HCT116 (cell line): ENCODE results near the gene EIF4G3. TPM values are rescaled to one million over a fixed set of nuclear protein-coding genes. Genes with fewer than 3 reads are reported as not detected.

Experiments used
- ATAC-seq: fragments of 200-7000 bp; cut with Tn5 transposase; 2 replicates; pipeline ENCODE4 v1.9.1; 2020; ENCODE audit warnings: mild to moderate bottlenecking, moderate library complexity
- BruUV-seq: library from RNA; stranded (reverse); fragments of 400-500 nt; replicated peaks from 2 replicates; lab custom pipeline; 2021; lab: Mats Ljungman, UMichigan
- CTCF ChIA-PET: fragments of 300-600 bp; sonication (Branson Sonifier 250); formaldehyde crosslinking; loops from one replicate; lab custom pipeline; 2021; ENCODE audit warnings: antibody characterized with exemption; lab: Charles Lee
- POLR2A ChIA-PET: fragments of 300-600, 350-600 bp; sonication (Branson Sonifier 250); formaldehyde crosslinking; loops from one replicate; lab custom pipeline; 2021; ENCODE audit warnings: antibody characterized with exemption; lab: Charles Lee
- RAD21 ChIA-PET, 2 experiments: fragments of 300-600 bp; sonication (Branson Sonifier 250); formaldehyde crosslinking; loops; one replicate each; lab custom pipeline; 2023; ENCODE audit warnings: low total read pairs in 2 of 2; ENCODE audit not compliant: uncharacterized antibody in 2 of 2, unreplicated experiment in 2 of 2, low non-redundant PET in 1 of 2; lab: Charles Lee
- DNase-seq: peaks from one replicate; pipeline ENCODE4 v3.0.0-alpha.2; 2010; ENCODE audit warnings: low read depth, low spot score
- H2AFZ ChIP-seq: fragments of 200-600 bp; shearing (Covaris generic), sonication (generic); 2 replicates; pipeline ENCODE4 v1.6.1; 2017; ENCODE audit warnings: low read depth, mixed run types, mixed read lengths, antibody characterized with exemption, low read length; ENCODE audit not compliant: poor library complexity, severe bottlenecking
- H3K27ac ChIP-seq: 2 replicates; pipeline ENCODE4 v1.5.1; 2012; ENCODE audit warnings: low read depth, low read length
- H3K27me3 ChIP-seq: fragments of 200-600 bp; sonication (generic); 2 replicates; pipeline ENCODE4 v1.6.1; 2016; ENCODE audit warnings: mixed run types, low read length, mixed read lengths; ENCODE audit not compliant: insufficient read depth
- H3K36me3 ChIP-seq, 2 experiments: fragments of 200-500 bp in 1 of 2; fragments of 200-600 bp in 1 of 2; sonication (Bioruptor generic) in 1 of 2; sonication (generic) in 1 of 2; 2 replicates each; pipeline versions ENCODE4 v1.5.1 to v1.6.1; 2014 to 2016; ENCODE audit warnings: low read length in 2 of 2, inconsistent platforms in 1 of 2, mixed read lengths in 1 of 2, mixed run types in 1 of 2; ENCODE audit not compliant: insufficient read depth in 2 of 2, control insufficient read depth in 1 of 2
- H3K4me1 ChIP-seq, 2 experiments: fragments of 200-600 bp in 1 of 2; sonication (generic) in 1 of 2; 2 replicates each; pipeline versions ENCODE4 v1.5.1 to v1.6.1; 2012 to 2017; ENCODE audit warnings: low read length in 2 of 2, inconsistent platforms in 1 of 2, mild to moderate bottlenecking in 1 of 2, mixed read lengths in 1 of 2, mixed run types in 1 of 2, moderate library complexity in 1 of 2; ENCODE audit not compliant: insufficient read depth in 2 of 2, control insufficient read depth in 1 of 2
- H3K4me2 ChIP-seq: fragments of 200-600 bp; sonication (generic); 2 replicates; pipeline ENCODE4 v1.6.1; 2017; ENCODE audit warnings: mixed run types, low read length, mixed read lengths
- H3K4me3 ChIP-seq, 2 experiments: fragments of 200-600 bp in 1 of 2; sonication (generic) in 1 of 2; replicated peaks in 1 of 2; 2 replicates each; pipeline ENCODE4 v1.5.1; 2011 to 2016; ENCODE audit warnings: low read length in 2 of 2, control low read depth in 1 of 2, low read depth in 1 of 2, mild to moderate bottlenecking in 1 of 2, mixed read lengths in 1 of 2, mixed run types in 1 of 2
- H3K79me2 ChIP-seq: fragments of 200-600 bp; sonication (generic); 2 replicates; pipeline ENCODE4 v1.6.1; 2017; ENCODE audit warnings: mild to moderate bottlenecking, mixed run types, low read length, moderate library complexity, mixed read lengths; ENCODE audit not compliant: insufficient read depth
- H3K9ac ChIP-seq: fragments of 200-600 bp; sonication (generic); 2 replicates; pipeline ENCODE4 v1.6.1; 2016; ENCODE audit warnings: low read length, mixed read lengths
- H3K9me2 ChIP-seq: fragments of 200-600 bp; sonication (generic), shearing (Covaris generic); 2 replicates; pipeline ENCODE4 v1.6.1; 2017; ENCODE audit warnings: mixed run types, mild to moderate bottlenecking, moderate library complexity; ENCODE audit not compliant: insufficient read depth
- H3K9me3 ChIP-seq, 2 experiments: fragments of 200-500 bp in 1 of 2; fragments of 200-600 bp in 1 of 2; sonication (Bioruptor generic) in 1 of 2; sonication (generic) in 1 of 2; 2 replicates each; pipeline ENCODE4 v1.6.1; 2014 to 2017; ENCODE audit warnings: low read length in 2 of 2, mixed read lengths in 2 of 2, inconsistent platforms in 1 of 2, low read depth in 1 of 2, mild to moderate bottlenecking in 1 of 2, mixed run types in 1 of 2, moderate library complexity in 1 of 2; ENCODE audit not compliant: control insufficient read depth in 1 of 2, insufficient read depth in 1 of 2
- H4K20me1 ChIP-seq: fragments of 200-600 bp; sonication (generic), shearing (Covaris generic); 2 replicates; pipeline ENCODE4 v1.6.1; 2017; ENCODE audit warnings: mixed run types, mild to moderate bottlenecking, moderate library complexity; ENCODE audit not compliant: insufficient read depth
- ATF3 ChIP-seq: IDR thresholded peaks from 2 replicates; pipeline ENCODE4 v1.6.1; 2012
- CEBPB ChIP-seq: IDR thresholded peaks from 2 replicates; pipeline ENCODE4 v1.6.1; 2012; ENCODE audit warnings: low read depth
- CTCF ChIP-seq, 3 experiments: fragments of 200-600 bp in 1 of 3; sonication (generic) in 1 of 3; IDR thresholded peaks in 2 of 3; conservative IDR thresholded peaks in 1 of 3; 2 replicates each; pipeline ENCODE4 v1.5.1; 2012 to 2017; ENCODE audit warnings: low read depth in 2 of 3, low read length in 2 of 3, antibody characterized with exemption in 1 of 3, borderline replicate concordance in 1 of 3, control low read depth in 1 of 3, mild to moderate bottlenecking in 1 of 3, mixed read lengths in 1 of 3, mixed run types in 1 of 3, moderate library complexity in 1 of 3; ENCODE audit not compliant: insufficient read depth in 1 of 3
- ELF1 ChIP-seq: IDR thresholded peaks from 2 replicates; pipeline ENCODE4 v1.6.1; 2012; ENCODE audit warnings: low read depth, borderline replicate concordance
- FOSL1 ChIP-seq: IDR thresholded peaks from 2 replicates; pipeline ENCODE4 v1.6.1; 2012; ENCODE audit warnings: low read depth
- JUND ChIP-seq: IDR thresholded peaks from 2 replicates; pipeline ENCODE4 v1.6.1; 2012
- POLR2A ChIP-seq: IDR thresholded peaks from 2 replicates; pipeline ENCODE4 v1.7.0; 2011; ENCODE audit warnings: borderline replicate concordance; ENCODE audit not compliant: insufficient read depth, insufficient read length; ENCODE audit errors: extremely low read depth
- RAD21 ChIP-seq: IDR thresholded peaks from 2 replicates; pipeline ENCODE4 v1.6.1; 2012; ENCODE audit warnings: low read depth, mild to moderate bottlenecking
- REST ChIP-seq: IDR thresholded peaks from 2 replicates; pipeline ENCODE4 v1.6.1; 2012; ENCODE audit warnings: low read depth
- SIN3A ChIP-seq: IDR thresholded peaks from 2 replicates; pipeline ENCODE4 v1.6.1; 2012; ENCODE audit warnings: low read depth
- SRF ChIP-seq: IDR thresholded peaks from 2 replicates; pipeline ENCODE4 v1.6.1; 2012; ENCODE audit warnings: low read depth
- TCF7L2 ChIP-seq: IDR thresholded peaks from 2 replicates; pipeline ENCODE4 v1.7.0; 2011; ENCODE audit warnings: borderline replicate concordance, inconsistent platforms; ENCODE audit not compliant: insufficient read depth, insufficient read length; ENCODE audit errors: extremely low read depth
- YY1 ChIP-seq: IDR thresholded peaks from 2 replicates; pipeline ENCODE4 v1.6.1; 2011; ENCODE audit warnings: low read length, low read depth, moderate library complexity, mild to moderate bottlenecking; ENCODE audit not compliant: insufficient replicate concordance; ENCODE audit errors: extremely low read depth
- ZNF274 ChIP-seq: fragments of 200-500 bp; sonication (Bioruptor generic); IDR thresholded peaks from 2 replicates; pipeline ENCODE4 v1.6.1; 2014; ENCODE audit warnings: mild to moderate bottlenecking, low read depth, low read length, inconsistent platforms
- intact Hi-C: fragments of 100-400 bp; cut with micrococcal nuclease; formaldehyde crosslinking; loops from 2 replicates; pipeline ENCODE4 v1.10.0; 2022
- total RNA-seq: library from RNA; stranded (reverse); gene quantifications from one replicate; pipeline ENCODE4 v1.2.1, GENCODE V29; 2021; ENCODE audit not compliant: unreplicated experiment

Gene EIF4G3
- total RNA-seq, 1 experiment from 2014 or later = 40.1 TPM

DNA sequence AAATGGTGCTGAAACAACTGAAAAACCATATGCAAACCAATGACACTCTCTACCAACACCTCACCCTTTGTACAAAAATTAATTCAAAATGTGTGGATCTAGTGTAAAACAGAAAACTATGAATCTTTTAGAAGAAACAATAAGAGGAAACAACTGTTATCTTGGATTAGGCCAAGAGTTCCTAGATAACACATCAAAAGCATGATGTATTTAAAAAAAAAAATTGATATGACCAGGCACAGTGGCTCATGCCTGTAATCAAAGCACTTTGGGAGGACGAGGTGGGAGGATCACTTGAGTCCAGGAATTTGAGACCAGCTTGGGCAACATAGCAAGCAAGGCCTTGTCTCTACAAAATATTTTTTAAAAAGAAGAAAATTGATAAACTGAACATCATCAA is 79.0 kb downstream of the EIF4G3 start:
- Histone ChIP-seq H3K9ac (no peak overlapping the region), H3K27ac (no peak overlapping the region), H3K79me2 (peaks cover 6% of the 10 kb centered on the region), H3K9me2 (no peaks in the 10 kb centered on the region), H3K4me3 (no peak overlapping the region), H3K9me3 (no peaks in the 10 kb centered on the region), H2AFZ (no peak overlapping the region), H3K36me3 (no peaks in the 10 kb centered on the region), H3K4me2 (no peak overlapping the region), H3K4me1 (no peaks in the 10 kb centered on the region), H4K20me1 (no peaks in the 10 kb centered on the region), H3K27me3 (no peaks in the 10 kb centered on the region)
- intact Hi-C loops = no loop called here
- no peak for ATAC-seq
- no TSS peak for BruUV-seq
- TF ChIP-seq JUND (no peak), REST (no peak), ELF1 (no peak), CEBPB (no peak), TCF7L2 (no peak), ZNF274 (no peak), POLR2A (no peak), SIN3A (no peak)
- DNase-seq = no peak
- RAD21 ChIA-PET = no interaction called here
- POLR2A ChIA-PET = no interaction called here
- CTCF ChIA-PET = no interaction called here

DNA sequence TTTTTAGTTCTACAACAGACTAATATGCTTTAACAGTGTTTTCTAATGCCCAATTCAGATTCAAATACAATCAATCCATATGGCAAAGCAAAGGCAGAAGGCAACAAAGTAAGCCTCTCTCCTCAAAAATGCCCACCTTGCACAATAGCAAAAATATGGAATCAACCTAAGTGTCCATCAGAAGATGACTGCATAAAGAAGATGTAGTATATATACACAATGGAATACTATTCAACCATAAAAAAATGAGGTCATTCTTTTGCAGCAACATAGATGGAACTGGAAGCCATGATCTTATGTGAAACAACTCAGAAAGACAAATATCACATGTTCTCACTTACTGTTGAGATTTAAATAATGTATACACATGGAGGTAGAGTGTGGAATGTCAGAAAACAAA is 80.7 kb downstream of the EIF4G3 start:
- POLR2A ChIA-PET = no interaction called here
- H3K9ac ChIP-seq = no peak overlapping the region
- DNase-seq (no peak), ATAC-seq (no peak)
- H3K4me2 ChIP-seq = no peak overlapping the region
- no peak overlapping the region for H2AFZ ChIP-seq
- no peaks in the 10 kb centered on the region for H4K20me1 ChIP-seq
- H3K4me3 ChIP-seq = no peak overlapping the region
- intact Hi-C loops = no loop called here
- H3K27ac ChIP-seq = no peak overlapping the region
- no peaks in the 10 kb centered on the region for H3K9me2 ChIP-seq
- no peaks in the 10 kb centered on the region for H3K36me3 ChIP-seq
- BruUV-seq = no TSS peak
- peaks cover 4 to 8% of the 10 kb centered on the region in 2 experiments for H3K4me1 ChIP-seq
- peaks cover 6% of the 10 kb centered on the region for H3K79me2 ChIP-seq
- CTCF ChIA-PET = no interaction called here
- RAD21 ChIA-PET = no interaction called here
- H3K27me3 ChIP-seq = no peaks in the 10 kb centered on the region
- H3K9me3 ChIP-seq = no peaks in the 10 kb centered on the region
- TF ChIP-seq SRF = no peak
- no peak for TF ChIP-seq ATF3
- TF ChIP-seq TCF7L2 = no peak
- no peak for TF ChIP-seq POLR2A
- TF ChIP-seq SIN3A = no peak
- no peak for TF ChIP-seq YY1
- TF ChIP-seq RAD21 = no peak
- no peak for TF ChIP-seq CTCF (IDR thresholded peaks at IDR 0.05 in 2 of 3, conservative IDR thresholded peaks at IDR 0.05 in 1 of 3; ENCODE audit: borderline replicate concordance in 1 of 3, insufficient read depth in 1 of 3, low read depth in 2 of 3, low read length in 2 of 3)
- TF ChIP-seq FOSL1 = no peak
- no peak for TF ChIP-seq CEBPB
